Measurements from ENCODE around the gene AVPR1A. TPM values are rescaled to one million over a fixed set of nuclear protein-coding genes. Genes with fewer than 3 reads are reported as not detected.

AVPR1A gene
- total RNA-seq, 1 experiment from 2014 or later = not detected

DNA sequence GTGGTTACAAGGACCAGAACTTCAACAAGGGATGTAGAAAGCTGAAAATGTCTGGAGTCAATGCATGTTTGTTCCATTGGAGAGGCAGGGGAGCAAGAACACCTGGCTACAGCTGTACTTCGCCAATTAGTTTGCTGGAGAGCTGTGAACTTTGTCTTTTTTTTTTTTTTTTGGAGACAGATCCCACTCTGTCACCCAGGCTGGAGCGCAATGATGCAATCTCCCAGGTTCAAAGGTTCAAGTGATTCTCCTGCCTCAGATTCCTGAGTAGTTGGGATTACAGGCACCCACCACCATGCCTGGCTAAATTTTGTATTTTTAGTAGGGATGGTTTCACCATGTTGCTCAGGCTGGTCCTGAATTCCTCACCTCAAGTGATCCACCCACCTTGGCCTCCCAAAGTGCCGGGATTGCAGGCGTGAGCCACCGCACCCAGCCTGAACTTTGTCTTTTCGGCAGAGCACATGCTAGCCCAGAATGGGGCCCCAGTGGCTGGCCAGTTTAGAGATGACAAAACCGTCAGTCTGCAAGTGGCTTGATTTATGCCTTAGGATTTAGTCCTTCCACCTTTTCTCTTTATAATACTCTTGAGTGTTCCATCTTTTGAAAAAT, 55.5 kb downstream of the AVPR1A start:
- no peak for DNase-seq (ENCODE audit: low read depth)

GRCh38 chr12:63093711-63094110, 57.3 kb downstream of the AVPR1A start:
- peak; percentile 34 for DNase-seq (ENCODE audit: low read depth)

DNA sequence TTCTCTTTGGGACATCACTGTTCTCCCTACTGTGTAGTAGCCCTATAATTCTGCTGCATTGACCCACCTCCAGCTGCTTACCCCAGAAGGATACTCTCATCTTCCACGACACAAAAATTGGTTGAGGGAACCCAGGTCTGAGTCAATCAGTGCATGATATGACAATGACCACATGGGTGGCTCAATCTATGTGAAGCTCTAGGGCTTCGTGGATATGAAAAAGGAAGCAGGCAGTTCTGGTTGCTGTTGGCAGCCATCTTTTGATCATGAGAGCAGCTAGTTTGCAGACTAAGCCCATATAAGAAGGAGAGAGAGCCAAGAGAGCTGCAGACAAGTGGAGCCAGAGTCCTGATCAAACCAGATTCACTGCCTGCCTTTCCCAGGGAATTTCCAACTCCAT, 57.9 kb downstream of the AVPR1A start:
- no peak for DNase-seq (ENCODE audit: low read depth)

Other genes with a start within 250 kb of the AVPR1A start
- gene PPM1H, start 216.1 kb downstream of the AVPR1A start, total RNA-seq (2014; rRNA removed; shearing (Covaris generic)) = 2.1 and 3.0 TPM in 2 replicates

Measured in HT1080 (cell line).